Natural killer cell (primary cell): ENCODE data around the gene CX3CL1. TPM values are rescaled to one million over a fixed set of nuclear protein-coding genes. Genes with fewer than 3 reads are reported as not detected.

ENCODE experiments used
- ATAC-seq, 3 donors: fragments of 150-1000 bp in 2 of 3; fragments of 200-7000 bp in 1 of 3; cut with Tn5 transposase; 1 replicate in 1 of 3; 2 replicates in 2 of 3; pipeline ENCODE4 v1.10.0; 2021; ENCODE audit warnings: mild to moderate bottlenecking in 2 of 3, moderate library complexity in 2 of 3
- DNase-seq, 2 donors: peaks; one replicate each; pipeline versions ENCODE4 v3.0.0 to v3.0.0-alpha.2; 2013 to 2021; ENCODE audit warnings: mixed read lengths in 1 of 2
- H3K27ac ChIP-seq: one replicate; pipeline ENCODE4 v1.5.1; 2013; ENCODE audit warnings: mild to moderate bottlenecking, low read length
- H3K27me3 ChIP-seq: one replicate; pipeline ENCODE4 v1.6.1; 2013; ENCODE audit warnings: low read length; ENCODE audit not compliant: control insufficient read depth, insufficient read depth
- H3K36me3 ChIP-seq: one replicate; pipeline ENCODE4 v1.6.1; 2013; ENCODE audit warnings: low read length; ENCODE audit not compliant: control insufficient read depth, insufficient read depth
- H3K4me1 ChIP-seq: one replicate; pipeline ENCODE4 v1.6.1; 2013; ENCODE audit warnings: low read length; ENCODE audit not compliant: control insufficient read depth, insufficient read depth
- H3K4me3 ChIP-seq: one replicate; pipeline ENCODE4 v1.5.1; 2013; ENCODE audit warnings: low read length
- H3K9me3 ChIP-seq: one replicate; pipeline ENCODE4 v1.6.1; 2013; ENCODE audit warnings: low read length; ENCODE audit not compliant: control insufficient read depth, insufficient read depth
- H3K27ac Mint-ChIP-seq, 2 donors: one replicate each; pipeline ENCODE4 v1.8.0; 2022; ENCODE audit warnings: mild to moderate bottlenecking in 2 of 2, mixed read lengths in 2 of 2, moderate library complexity in 1 of 2
- H3K27me3 Mint-ChIP-seq, 2 donors: one replicate each; pipeline ENCODE4 v1.8.0; 2022; ENCODE audit warnings: low read depth in 2 of 2, mixed read lengths in 2 of 2
- H3K36me3 Mint-ChIP-seq: one replicate; pipeline ENCODE4 v1.8.0; 2022; ENCODE audit warnings: mixed read lengths
- H3K4me1 Mint-ChIP-seq, 2 donors: one replicate each; pipeline ENCODE4 v1.8.0; 2022; ENCODE audit warnings: mixed read lengths in 2 of 2
- H3K4me3 Mint-ChIP-seq: one replicate; pipeline ENCODE4 v1.8.0; 2022; ENCODE audit warnings: mild to moderate bottlenecking, moderate library complexity, mixed read lengths
- H3K9me3 Mint-ChIP-seq, 2 donors: one replicate each; pipeline ENCODE4 v1.8.0; 2022; ENCODE audit warnings: mixed read lengths in 2 of 2
- WGBS: methylation state at CpG from one replicate; pipeline ENCODE4 v1.1.7; 2013; ENCODE audit warnings: missing lambda C conversion rate; ENCODE audit not compliant: insufficient coverage; 5-methylcytosine and 5-hydroxymethylcytosine counted together
- intact Hi-C: fragments of 100-400 bp; cut with micrococcal nuclease; formaldehyde crosslinking; loops from one replicate; pipeline ENCODE4 v1.14.2; 2022
- total RNA-seq, 4 donors: library from RNA; stranded (reverse); fragments of 120-200 nt in 1 of 4; gene quantifications; one replicate each; pipeline versions ENCODE4 v1.2.3 to v1.2.4, GENCODE V29; 2013 to 2022
- TF ChIP-seq, protein P1 (sequence below): fragments of 200-600 bp; IDR thresholded peaks from one replicate; pipeline ENCODE4 v1.8.0; 2022; ENCODE audit warnings: antibody characterized with exemption

Gene CX3CL1
- total RNA-seq, 3 donors from 2014 or later (not counting 1 experiment from before 2014, with no cell fraction given) = not detected

DNA sequence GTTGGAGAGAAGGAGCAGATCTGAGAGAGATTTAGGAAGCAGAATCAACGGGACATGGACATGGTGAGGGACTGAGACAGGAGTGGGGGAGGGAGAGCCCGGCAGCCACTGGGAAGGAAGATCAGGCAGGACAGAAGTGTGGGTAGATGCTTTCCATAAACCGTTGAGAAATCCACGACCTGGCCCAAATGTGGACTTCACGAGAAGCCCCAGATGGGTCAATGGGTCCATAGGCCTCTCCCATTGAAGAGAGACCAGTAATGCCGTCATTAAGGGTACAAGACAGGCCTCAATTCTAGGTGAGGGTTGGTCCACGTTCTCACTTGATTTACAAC lies 14.2 kb upstream of the CX3CL1 start:
- intact Hi-C loops = no loop called here

DNA sequence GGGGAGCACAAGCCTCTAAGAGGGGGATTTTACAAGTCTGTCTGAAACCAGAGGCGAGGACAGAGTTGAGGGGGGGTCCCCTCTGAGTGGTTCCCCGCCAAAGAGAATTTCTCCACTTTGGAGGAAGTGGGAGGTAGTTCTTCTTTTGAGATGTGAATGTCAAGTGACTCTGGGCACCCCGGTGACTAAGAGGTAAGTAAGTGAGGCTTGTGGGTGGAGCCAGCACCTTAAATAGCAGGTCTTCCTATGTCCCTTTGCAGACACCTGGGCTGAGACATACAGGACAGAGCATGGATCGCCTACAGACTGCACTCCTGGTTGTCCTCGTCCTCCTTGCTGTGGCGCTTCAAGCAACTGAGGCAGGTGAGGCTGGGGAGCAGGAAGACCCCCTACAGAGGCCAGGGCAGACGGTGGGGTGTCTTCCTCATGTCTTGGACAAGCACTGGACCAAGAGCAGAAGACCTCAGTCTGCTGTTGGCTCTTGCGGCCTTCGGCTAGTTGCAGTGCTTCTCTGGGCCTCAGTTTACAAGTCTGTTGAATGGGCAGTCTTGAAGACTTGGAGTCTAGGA lies 13.7 kb upstream of the CX3CL1 start, which contains the start of gene CCL22:
TSS of gene CCL22 (plus strand) at position 257 of the 569 bp plus-strand sequence. CDS start at position 291, 34 bp downstream.
- H3K27ac Mint-ChIP-seq = no peak within 1 kb of the TSS
- peaks cover 0 to 3% of the 10 kb centered on the region in 2 donors for H3K27me3 Mint-ChIP-seq
- intact Hi-C loops = no loop called here

More for the DNA sequence above, 14.2 kb upstream of the CX3CL1 start:
- no peaks in the 10 kb centered on the region for H3K36me3 ChIP-seq
- H3K27me3 Mint-ChIP-seq = peaks cover 0 to 3% of the 10 kb centered on the region in 2 donors
- TF ChIP-seq, protein P1, sequence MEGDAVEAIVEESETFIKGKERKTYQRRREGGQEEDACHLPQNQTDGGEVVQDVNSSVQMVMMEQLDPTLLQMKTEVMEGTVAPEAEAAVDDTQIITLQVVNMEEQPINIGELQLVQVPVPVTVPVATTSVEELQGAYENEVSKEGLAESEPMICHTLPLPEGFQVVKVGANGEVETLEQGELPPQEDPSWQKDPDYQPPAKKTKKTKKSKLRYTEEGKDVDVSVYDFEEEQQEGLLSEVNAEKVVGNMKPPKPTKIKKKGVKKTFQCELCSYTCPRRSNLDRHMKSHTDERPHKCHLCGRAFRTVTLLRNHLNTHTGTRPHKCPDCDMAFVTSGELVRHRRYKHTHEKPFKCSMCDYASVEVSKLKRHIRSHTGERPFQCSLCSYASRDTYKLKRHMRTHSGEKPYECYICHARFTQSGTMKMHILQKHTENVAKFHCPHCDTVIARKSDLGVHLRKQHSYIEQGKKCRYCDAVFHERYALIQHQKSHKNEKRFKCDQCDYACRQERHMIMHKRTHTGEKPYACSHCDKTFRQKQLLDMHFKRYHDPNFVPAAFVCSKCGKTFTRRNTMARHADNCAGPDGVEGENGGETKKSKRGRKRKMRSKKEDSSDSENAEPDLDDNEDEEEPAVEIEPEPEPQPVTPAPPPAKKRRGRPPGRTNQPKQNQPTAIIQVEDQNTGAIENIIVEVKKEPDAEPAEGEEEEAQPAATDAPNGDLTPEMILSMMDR = no peak
- no peak overlapping the region for H3K4me3 ChIP-seq
- WGBS = 82% methylated on average over 7 of the region's 7 CpGs
- H3K4me1 Mint-ChIP-seq = peaks cover 0 to 5% of the 10 kb centered on the region in 2 donors
- DNase-seq (no peak), ATAC-seq (no peak)
- no peak overlapping the region for H3K27ac ChIP-seq
- no peaks in the 10 kb centered on the region for H3K36me3 Mint-ChIP-seq
- H3K27me3 ChIP-seq = no peaks in the 10 kb centered on the region
- H3K9me3 Mint-ChIP-seq = no peaks in the 10 kb centered on the region
- peaks cover 5% of the 10 kb centered on the region for H3K4me1 ChIP-seq
- no peaks in the 10 kb centered on the region for H3K9me3 ChIP-seq
- H3K4me3 Mint-ChIP-seq = no peak overlapping the region
- H3K27ac Mint-ChIP-seq = no peak overlapping the region

DNA sequence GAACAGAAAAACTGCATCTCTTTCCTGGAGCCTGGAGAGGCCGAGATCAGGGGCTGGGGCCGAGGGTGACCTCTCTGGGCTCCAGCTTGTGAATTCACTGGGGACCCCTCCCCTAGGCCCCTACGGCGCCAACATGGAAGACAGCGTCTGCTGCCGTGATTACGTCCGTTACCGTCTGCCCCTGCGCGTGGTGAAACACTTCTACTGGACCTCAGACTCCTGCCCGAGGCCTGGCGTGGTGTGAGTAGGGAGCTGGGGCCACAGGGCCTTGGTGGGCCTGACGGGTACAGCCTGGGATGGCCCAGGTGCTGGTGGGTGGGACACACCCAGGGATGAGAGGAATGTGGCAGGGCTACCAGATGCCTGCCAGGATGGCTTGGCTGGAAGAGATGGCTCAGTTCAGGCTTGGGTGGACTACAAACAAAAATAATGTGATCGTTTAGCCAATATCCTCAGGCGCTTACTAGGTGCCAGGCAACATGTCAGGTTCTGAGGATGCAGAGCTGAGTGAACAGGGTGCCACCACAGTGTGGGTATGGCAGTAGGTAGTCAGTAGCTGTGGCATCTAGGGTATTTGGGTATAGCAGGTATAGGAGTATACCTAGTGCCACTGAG lies 11.9 kb upstream of the CX3CL1 start:
- peaks cover 0 to 5% of the 10 kb centered on the region in 2 donors for H3K4me1 Mint-ChIP-seq
- Histone ChIP-seq H3K4me1 (peaks cover 5% of the 10 kb centered on the region), H3K27me3 (no peaks in the 10 kb centered on the region), H3K9me3 (no peaks in the 10 kb centered on the region), H3K36me3 (no peaks in the 10 kb centered on the region), H3K27ac (no peak overlapping the region), H3K4me3 (no peak overlapping the region)
- no peak for DNase-seq
- ATAC-seq = no peak
- TF ChIP-seq, protein P1 = no peak
- H3K36me3 Mint-ChIP-seq = no peaks in the 10 kb centered on the region
- peaks cover 0 to 7% of the 10 kb centered on the region in 2 donors for H3K27me3 Mint-ChIP-seq
- no peak overlapping the region for H3K27ac Mint-ChIP-seq
- no peaks in the 10 kb centered on the region for H3K9me3 Mint-ChIP-seq
- no peak overlapping the region for H3K4me3 Mint-ChIP-seq
- intact Hi-C loops = no loop called here
- WGBS = 93% methylated on average over 16 of the region's 16 CpGs

More for the DNA sequence above, 13.7 kb upstream of the CX3CL1 start, which contains the start of gene CCL22:
- Histone ChIP-seq H3K4me3 (no peak within 1 kb of the TSS), H3K9me3 (no peaks in the 10 kb centered on the region), H3K27ac (no peak within 1 kb of the TSS), H3K4me1 (peaks cover 5% of the 10 kb centered on the region), H3K36me3 (no peaks in the 10 kb centered on the region), H3K27me3 (no peaks in the 10 kb centered on the region)
- DNase-seq = no peak
- no peaks in the 10 kb centered on the region for H3K9me3 Mint-ChIP-seq
- no peak for ATAC-seq
- H3K4me1 Mint-ChIP-seq = peaks cover 0 to 5% of the 10 kb centered on the region in 2 donors
- TF ChIP-seq, protein P1 = no peak
- H3K4me3 Mint-ChIP-seq = no peak within 1 kb of the TSS
- H3K36me3 Mint-ChIP-seq = no peaks in the 10 kb centered on the region
- 68% methylated on average over 9 of the region's 9 CpGs for WGBS
